Measurements from ENCODE around the gene NXNL2. TPM values are rescaled to one million over a fixed set of nuclear protein-coding genes. Genes with fewer than 3 reads are reported as not detected.

The NXNL2 gene
- not detected for total RNA-seq

GRCh38 chr9:88534456-88535225 lies at the start of gene NXNL2:
Gene NXNL2, plus strand, starts transcription at chr9:88535178. Its CDS starts 257 bp downstream, at chr9:88535435.
- Mint-ChIP-seq H3K36me3 (ENCODE audit: insufficient read depth in 2 of 2) (peaks cover 2% of the 10 kb centered on the region in 2 donors), H3K9me3 (no peaks in the 10 kb centered on the region), H3K27ac (no peak within 1 kb of the TSS), H3K4me1 (ENCODE audit: low read depth) (peaks cover 10% of the 10 kb centered on the region), H3K4me3 (peak within 1 kb of the TSS; percentile 65 to 68), H3K27me3 (ENCODE audit: low read depth) (peaks cover 60% of the 10 kb centered on the region)
- DNase-seq = peak; percentile 30 to 47
- ATAC-seq (replicated peaks in 1 of 2) = peak; percentile 47 to 50

- Mint-ChIP-seq H3K9me3 (no peaks in the 10 kb centered on the region), H3K36me3 (ENCODE audit: insufficient read depth in 2 of 2) (peaks cover 2% of the 10 kb centered on the region in 2 donors), H3K4me1 (ENCODE audit: low read depth) (no peaks in the 10 kb centered on the region), H3K27ac (no peak overlapping the region), H3K27me3 (ENCODE audit: low read depth) (no peaks in the 10 kb centered on the region), H3K4me3 (no peak overlapping the region)
- ATAC-seq (replicated peaks in 1 of 2) = no peak
- DNase-seq = no peak
Measured at GRCh38 chr9:88488166-88488565, 46.8 kb upstream of the NXNL2 start.

- H3K9me3 Mint-ChIP-seq = no peaks in the 10 kb centered on the region
- DNase-seq (no peak), ATAC-seq (replicated peaks in 1 of 2) (no peak)
- no peaks in the 10 kb centered on the region for H3K27me3 Mint-ChIP-seq (ENCODE audit: low read depth)
- H3K4me1 Mint-ChIP-seq (ENCODE audit: low read depth) = no peaks in the 10 kb centered on the region
- no peak overlapping the region for H3K4me3 Mint-ChIP-seq
- H3K27ac Mint-ChIP-seq = no peak overlapping the region
- H3K36me3 Mint-ChIP-seq (ENCODE audit: insufficient read depth in 2 of 2) = no peaks in the 10 kb centered on the region
Measured at GRCh38 chr9:88494983-88495721, 39.8 kb upstream of the NXNL2 start.

GRCh38 chr9:88497224-88497623 lies 37.8 kb upstream of the NXNL2 start:
- H3K9me3 Mint-ChIP-seq = no peaks in the 10 kb centered on the region
- no peaks in the 10 kb centered on the region for H3K4me1 Mint-ChIP-seq (ENCODE audit: low read depth)
- ATAC-seq (replicated peaks in 1 of 2) = no peak
- DNase-seq = no peak
- H3K27ac Mint-ChIP-seq = no peak overlapping the region
- H3K36me3 Mint-ChIP-seq (ENCODE audit: insufficient read depth in 2 of 2) = no peaks in the 10 kb centered on the region
- H3K4me3 Mint-ChIP-seq = no peak overlapping the region
- H3K27me3 Mint-ChIP-seq (ENCODE audit: low read depth) = no peaks in the 10 kb centered on the region

GRCh38 chr9:88498880-88499279 lies 36.1 kb upstream of the NXNL2 start:
- no peaks in the 10 kb centered on the region for H3K4me1 Mint-ChIP-seq (ENCODE audit: low read depth)
- DNase-seq (no peak), ATAC-seq (replicated peaks in 1 of 2) (no peak)
- H3K27ac Mint-ChIP-seq = no peak overlapping the region
- H3K9me3 Mint-ChIP-seq = no peaks in the 10 kb centered on the region
- H3K27me3 Mint-ChIP-seq (ENCODE audit: low read depth) = no peaks in the 10 kb centered on the region
- H3K36me3 Mint-ChIP-seq (ENCODE audit: insufficient read depth in 2 of 2) = no peaks in the 10 kb centered on the region
- no peak overlapping the region for H3K4me3 Mint-ChIP-seq

GRCh38 chr9:88501086-88501485 lies 33.9 kb upstream of the NXNL2 start:
- peaks cover 11% of the 10 kb centered on the region for H3K27me3 Mint-ChIP-seq (ENCODE audit: low read depth)
- H3K4me1 Mint-ChIP-seq (ENCODE audit: low read depth) = no peaks in the 10 kb centered on the region
- DNase-seq (no peak), ATAC-seq (replicated peaks in 1 of 2) (no peak)
- no peaks in the 10 kb centered on the region for H3K36me3 Mint-ChIP-seq (ENCODE audit: insufficient read depth in 2 of 2)
- H3K4me3 Mint-ChIP-seq = no peak overlapping the region
- H3K27ac Mint-ChIP-seq = no peak overlapping the region
- H3K9me3 Mint-ChIP-seq = no peaks in the 10 kb centered on the region

- Mint-ChIP-seq H3K9me3 (no peaks in the 10 kb centered on the region), H3K27me3 (ENCODE audit: low read depth) (peaks cover 12% of the 10 kb centered on the region), H3K4me3 (no peak overlapping the region), H3K4me1 (ENCODE audit: low read depth) (no peaks in the 10 kb centered on the region), H3K27ac (no peak overlapping the region), H3K36me3 (ENCODE audit: insufficient read depth in 2 of 2) (no peaks in the 10 kb centered on the region)
- no peak for ATAC-seq (replicated peaks in 1 of 2)
- DNase-seq = no peak
Measured at GRCh38 chr9:88502552-88503034, 32.4 kb upstream of the NXNL2 start.

GRCh38 chr9:88503081-88503844 lies 31.7 kb upstream of the NXNL2 start:
- no peak for ATAC-seq (replicated peaks in 1 of 2)
- Mint-ChIP-seq H3K36me3 (ENCODE audit: insufficient read depth in 2 of 2) (no peaks in the 10 kb centered on the region), H3K27me3 (ENCODE audit: low read depth) (peaks cover 12% of the 10 kb centered on the region), H3K4me3 (no peak overlapping the region), H3K4me1 (ENCODE audit: low read depth) (no peaks in the 10 kb centered on the region), H3K27ac (no peak overlapping the region), H3K9me3 (no peaks in the 10 kb centered on the region)
- no peak for DNase-seq

GRCh38 chr9:88503845-88504764 lies 30.9 kb upstream of the NXNL2 start:
- H3K27ac Mint-ChIP-seq = no peak overlapping the region
- H3K4me3 Mint-ChIP-seq = no peak overlapping the region
- ATAC-seq (replicated peaks in 1 of 2) (peak in 1 of 2 donors; percentile 17), DNase-seq (no peak)
- H3K9me3 Mint-ChIP-seq = no peaks in the 10 kb centered on the region
- no peaks in the 10 kb centered on the region for H3K4me1 Mint-ChIP-seq (ENCODE audit: low read depth)
- peaks cover 17% of the 10 kb centered on the region for H3K27me3 Mint-ChIP-seq (ENCODE audit: low read depth)
- H3K36me3 Mint-ChIP-seq (ENCODE audit: insufficient read depth in 2 of 2) = no peaks in the 10 kb centered on the region

GRCh38 chr9:88508326-88508725 lies 26.7 kb upstream of the NXNL2 start:
- Mint-ChIP-seq H3K27me3 (ENCODE audit: low read depth) (peaks cover 31% of the 10 kb centered on the region), H3K9me3 (no peaks in the 10 kb centered on the region), H3K36me3 (ENCODE audit: insufficient read depth in 2 of 2) (no peaks in the 10 kb centered on the region), H3K4me1 (ENCODE audit: low read depth) (no peaks in the 10 kb centered on the region), H3K4me3 (no peak overlapping the region), H3K27ac (no peak overlapping the region)
- no peak for DNase-seq
- ATAC-seq (replicated peaks in 1 of 2) = no peak

- Mint-ChIP-seq H3K36me3 (ENCODE audit: insufficient read depth in 2 of 2) (peaks cover 0 to 2% of the 10 kb centered on the region in 2 donors), H3K4me3 (no peak overlapping the region), H3K4me1 (ENCODE audit: low read depth) (no peaks in the 10 kb centered on the region), H3K27me3 (ENCODE audit: low read depth) (peaks cover 18% of the 10 kb centered on the region), H3K9me3 (peaks cover 3 to 7% of the 10 kb centered on the region in 2 donors), H3K27ac (no peak overlapping the region)
- DNase-seq = no peak
- ATAC-seq (replicated peaks in 1 of 2) = no peak
Measured at GRCh38 chr9:88511906-88512305, 23.1 kb upstream of the NXNL2 start.

- H3K4me1 Mint-ChIP-seq (ENCODE audit: low read depth) = no peaks in the 10 kb centered on the region
- no peak overlapping the region for H3K27ac Mint-ChIP-seq
- ATAC-seq (replicated peaks in 1 of 2) (no peak), DNase-seq (no peak)
- no peak overlapping the region for H3K4me3 Mint-ChIP-seq
- peaks cover 0 to 2% of the 10 kb centered on the region in 2 donors for H3K36me3 Mint-ChIP-seq (ENCODE audit: insufficient read depth in 2 of 2)
- peaks cover 3 to 7% of the 10 kb centered on the region in 2 donors for H3K9me3 Mint-ChIP-seq
- H3K27me3 Mint-ChIP-seq (ENCODE audit: low read depth) = peaks cover 19% of the 10 kb centered on the region
Measured at GRCh38 chr9:88514247-88514646, 20.7 kb upstream of the NXNL2 start.

Measured in activated T-cell treated with anti-CD3 and anti-CD28 coated beads, Interleukin-2, amount 50 U/mL, for 72 hours (primary cell).